HG03175 (cell line): ENCODE measurements around the gene TMEM126B.
"Not testable (repeated sequence)": the region's sequence is repeated elsewhere in the genome, so short reads cannot be mapped to it uniquely, and the experiment has no call there.

Experiments used
- ATAC-seq: cut with Tn5 transposase; IDR thresholded peaks from one replicate; pipeline ENCODE4 v1.9.1; 2021; ENCODE audit warnings: mild to moderate bottlenecking, moderate library complexity; ENCODE audit not compliant: unreplicated experiment

TMEM126B gene

DNA sequence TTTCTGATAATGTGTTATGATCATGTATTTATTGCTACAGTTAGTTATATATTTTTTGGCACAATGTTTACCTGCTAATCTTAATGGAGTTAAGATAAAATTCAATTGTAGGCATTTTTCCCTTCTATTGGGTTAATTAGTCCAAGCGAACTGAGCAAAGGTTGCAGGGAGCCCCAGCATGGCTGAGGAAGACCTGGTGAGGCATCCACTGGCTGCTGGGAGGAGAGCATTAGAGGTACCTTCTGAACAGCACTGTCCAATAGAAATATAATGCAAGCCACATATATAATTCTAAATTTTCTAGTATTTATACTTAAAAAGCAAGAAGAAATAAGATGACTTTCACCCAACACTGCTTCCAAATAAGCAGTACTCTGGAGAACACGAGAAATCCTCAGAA is 18.7 kb downstream of the TMEM126B start:
- peak; percentile 4 for ATAC-seq

DNA sequence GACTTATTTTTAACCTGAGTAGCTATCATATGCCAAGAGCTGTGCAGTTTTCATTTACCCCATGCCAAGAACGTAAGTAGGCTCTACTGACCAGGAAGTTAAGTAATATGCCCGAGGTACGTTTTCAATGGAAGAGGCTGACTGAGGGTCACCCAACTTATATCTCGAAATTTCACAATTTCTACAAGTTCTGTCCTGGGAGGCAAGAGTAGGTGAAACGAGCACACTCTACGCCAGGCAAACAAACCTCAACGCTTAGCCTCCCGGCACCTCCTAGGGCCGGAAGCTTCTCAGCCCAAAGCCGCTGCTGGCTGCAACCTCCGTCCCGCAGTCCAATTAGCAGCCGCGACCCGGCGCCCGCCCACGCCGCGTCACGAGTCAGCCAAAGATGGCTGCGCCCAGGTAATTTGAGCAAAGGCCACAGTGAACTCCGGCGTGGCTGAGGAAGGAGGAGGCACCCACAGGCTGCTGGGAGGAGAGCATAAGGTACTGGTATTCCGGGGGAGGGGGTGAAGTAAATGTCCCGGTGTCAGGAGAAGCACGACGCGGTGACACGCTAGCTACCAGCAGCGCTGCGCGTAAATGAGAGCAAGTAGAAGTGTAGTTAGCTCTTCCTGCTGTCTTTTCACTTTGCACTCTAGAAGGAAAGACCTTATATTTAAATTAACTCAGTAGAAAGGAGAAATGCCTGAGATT is 19.4 kb downstream of the TMEM126B start, which contains the start of gene TMEM126A:
TSS of gene TMEM126A (plus strand) at position 364 of the 696 bp plus-strand sequence. CDS start 2,289 bp downstream, outside the sequence.
- ATAC-seq = peak; percentile 100

DNA sequence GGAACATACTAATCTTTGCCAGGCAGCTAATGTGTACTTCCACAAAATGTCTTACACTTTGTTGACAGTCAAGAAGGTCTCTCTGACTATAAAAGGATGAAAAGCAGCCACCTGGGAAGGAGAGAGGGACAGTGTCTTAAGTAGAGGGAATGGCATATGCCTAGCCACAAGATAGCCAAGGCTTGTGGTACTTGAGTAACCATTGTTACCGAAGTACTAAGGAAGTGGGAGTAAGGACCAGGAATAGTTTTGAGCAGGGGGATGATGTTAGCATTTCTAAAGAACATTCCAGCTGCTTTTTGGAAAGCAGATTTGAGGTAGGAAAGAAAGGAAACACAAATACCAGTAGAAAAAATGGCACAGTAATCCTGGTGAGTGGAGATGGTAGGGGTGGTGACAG is 22.7 kb downstream of the TMEM126B start:
- no peak for ATAC-seq

DNA sequence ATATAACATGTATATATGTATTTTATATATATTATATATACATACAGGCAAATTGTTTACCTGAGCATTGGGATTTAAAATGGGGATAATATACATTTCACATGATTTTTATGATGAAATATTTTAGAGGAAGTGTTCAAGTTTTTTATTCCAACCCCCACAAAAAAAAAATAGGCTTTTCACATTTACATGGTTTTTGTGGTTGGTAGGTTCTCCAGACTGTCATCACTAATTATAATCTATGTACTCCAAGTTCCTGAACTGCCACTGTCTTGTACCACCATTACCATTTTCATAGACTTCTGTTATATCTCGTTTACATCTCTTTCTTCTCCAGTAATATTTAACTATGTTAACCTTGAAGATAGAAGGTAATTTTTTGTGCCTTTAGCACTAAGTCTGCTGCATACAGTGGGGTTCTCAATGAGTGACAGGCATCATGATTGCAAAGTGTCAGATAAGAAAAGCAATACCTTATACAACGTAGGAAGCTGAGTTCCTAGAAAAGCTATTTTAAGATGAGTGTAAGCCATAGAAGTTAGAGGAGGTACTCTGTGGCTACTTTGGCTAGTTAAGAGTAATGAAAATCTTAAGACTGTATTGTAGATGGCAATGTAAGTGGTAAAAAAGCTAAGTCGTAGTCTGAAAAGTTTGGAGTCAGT is 24.5 kb downstream of the TMEM126B start:
- ATAC-seq = no peak

DNA sequence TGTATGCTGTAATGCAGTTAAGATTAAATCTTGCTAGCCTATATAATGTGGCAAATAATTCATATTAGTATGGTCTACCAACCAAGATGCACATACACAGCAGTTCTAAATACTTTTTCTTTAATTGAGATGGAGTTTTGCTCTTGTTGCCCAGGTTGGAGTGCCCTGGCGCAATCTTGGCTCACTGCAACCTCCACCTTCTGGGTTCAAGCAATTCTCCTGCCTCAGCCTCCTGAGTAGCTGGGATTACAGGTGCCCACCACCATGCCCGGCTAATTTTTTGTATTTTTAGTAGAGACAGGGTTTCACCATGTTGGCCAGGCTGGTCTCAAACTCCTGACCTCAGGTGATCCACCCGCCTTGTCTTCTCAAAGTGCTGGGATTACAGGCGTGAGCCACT is 25.9 kb downstream of the TMEM126B start:
- ATAC-seq = not testable (repeated sequence)

DNA sequence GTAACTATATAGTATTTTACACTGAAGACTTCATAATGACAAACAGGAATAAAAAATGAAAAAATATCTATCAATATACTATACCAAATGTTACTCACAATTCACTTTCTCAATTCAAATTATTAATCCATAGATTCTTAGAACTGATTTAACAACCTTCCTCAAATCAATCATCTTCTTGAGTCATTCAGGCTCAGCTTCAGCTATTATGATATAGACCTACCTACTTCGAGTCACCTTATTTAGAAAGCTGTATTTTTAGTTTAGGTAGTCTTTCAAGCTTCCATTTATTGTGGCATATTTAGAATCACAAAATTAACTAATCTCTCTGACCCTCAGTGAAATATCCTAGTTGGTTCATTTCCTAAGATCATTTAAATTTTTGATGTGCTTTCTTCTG is 28.4 kb downstream of the TMEM126B start:
- ATAC-seq = no peak

DNA sequence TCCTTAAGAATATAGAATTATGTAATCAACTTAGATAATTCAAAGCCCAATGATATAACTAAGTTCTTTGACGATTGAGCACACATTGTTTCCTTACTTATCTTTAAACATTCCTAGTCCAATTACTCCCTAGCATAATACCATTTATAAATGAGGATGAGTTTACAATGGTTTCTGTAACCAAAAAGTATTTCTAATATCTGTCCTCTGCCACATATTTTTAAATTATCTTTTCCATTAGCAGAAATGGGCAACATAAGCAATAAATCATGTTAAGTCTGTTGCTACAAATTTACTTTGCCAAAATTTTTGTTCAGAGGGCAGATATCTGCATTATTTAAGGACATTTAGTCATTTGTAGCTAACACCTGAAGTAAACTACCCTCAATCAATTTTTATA is 29.8 kb downstream of the TMEM126B start:
- ATAC-seq = no peak

DNA sequence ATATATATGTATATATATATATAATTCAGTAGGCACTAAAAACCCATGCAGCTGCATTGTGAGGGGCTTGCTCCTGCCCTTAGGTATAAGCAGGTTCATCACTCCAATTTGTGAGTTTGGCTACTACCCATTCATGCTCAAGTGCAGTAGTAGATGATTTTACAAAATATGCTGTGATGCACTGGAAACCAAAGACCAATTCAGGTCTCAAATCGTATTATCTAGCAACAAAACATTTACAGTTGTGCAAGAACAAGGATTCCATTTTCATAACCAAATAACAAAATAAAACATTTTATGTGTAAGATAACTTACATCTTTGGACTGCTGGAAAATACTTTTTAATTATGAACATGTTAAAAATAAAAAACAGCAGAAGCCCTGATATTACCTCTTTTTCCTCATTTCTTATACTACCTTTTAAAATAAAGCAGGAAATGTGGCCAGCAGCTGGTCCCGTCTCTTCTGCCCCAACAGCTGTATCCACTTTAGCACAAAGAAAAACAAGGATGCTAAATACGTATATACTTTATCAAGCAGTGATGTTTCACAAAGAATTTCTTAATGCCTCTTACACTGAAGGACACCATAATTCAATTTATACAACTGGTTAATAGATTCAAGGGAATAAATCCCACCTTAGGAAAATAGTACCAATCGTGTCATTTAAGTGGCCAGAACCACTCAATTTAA is 33.7 kb downstream of the TMEM126B start:
- ATAC-seq = no peak

DNA sequence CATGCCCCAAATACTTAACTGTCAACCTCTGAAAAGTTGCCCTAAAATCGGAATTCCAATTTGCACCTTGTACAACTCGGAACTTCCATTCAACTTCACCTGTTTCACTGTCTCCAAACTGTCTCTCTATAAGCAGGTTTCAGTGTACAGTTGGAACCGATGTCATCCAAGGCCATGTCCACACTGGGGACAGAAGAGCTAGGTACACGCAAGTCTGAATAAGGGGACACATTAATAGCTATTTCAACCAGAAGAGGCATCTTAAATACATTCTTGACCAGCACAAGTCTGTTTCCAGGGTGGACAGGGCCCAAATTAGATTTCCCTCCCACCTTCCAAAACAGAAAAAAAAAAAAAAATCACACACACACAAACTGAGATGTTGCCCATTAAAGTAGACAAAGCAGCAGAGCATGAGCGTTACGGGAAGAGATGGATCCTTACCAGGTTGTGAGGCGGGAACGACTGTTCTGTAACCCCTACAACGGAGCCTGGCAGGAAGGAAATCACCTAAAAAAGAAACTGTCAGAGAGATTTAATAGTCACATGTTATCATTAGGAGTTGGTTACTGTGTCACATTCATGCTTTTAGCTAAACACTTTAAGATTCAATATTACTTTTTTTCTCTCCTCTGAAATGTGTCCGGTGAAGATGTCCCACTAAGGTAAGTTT is 34.8 kb downstream of the TMEM126B start:
- no peak for ATAC-seq

DNA sequence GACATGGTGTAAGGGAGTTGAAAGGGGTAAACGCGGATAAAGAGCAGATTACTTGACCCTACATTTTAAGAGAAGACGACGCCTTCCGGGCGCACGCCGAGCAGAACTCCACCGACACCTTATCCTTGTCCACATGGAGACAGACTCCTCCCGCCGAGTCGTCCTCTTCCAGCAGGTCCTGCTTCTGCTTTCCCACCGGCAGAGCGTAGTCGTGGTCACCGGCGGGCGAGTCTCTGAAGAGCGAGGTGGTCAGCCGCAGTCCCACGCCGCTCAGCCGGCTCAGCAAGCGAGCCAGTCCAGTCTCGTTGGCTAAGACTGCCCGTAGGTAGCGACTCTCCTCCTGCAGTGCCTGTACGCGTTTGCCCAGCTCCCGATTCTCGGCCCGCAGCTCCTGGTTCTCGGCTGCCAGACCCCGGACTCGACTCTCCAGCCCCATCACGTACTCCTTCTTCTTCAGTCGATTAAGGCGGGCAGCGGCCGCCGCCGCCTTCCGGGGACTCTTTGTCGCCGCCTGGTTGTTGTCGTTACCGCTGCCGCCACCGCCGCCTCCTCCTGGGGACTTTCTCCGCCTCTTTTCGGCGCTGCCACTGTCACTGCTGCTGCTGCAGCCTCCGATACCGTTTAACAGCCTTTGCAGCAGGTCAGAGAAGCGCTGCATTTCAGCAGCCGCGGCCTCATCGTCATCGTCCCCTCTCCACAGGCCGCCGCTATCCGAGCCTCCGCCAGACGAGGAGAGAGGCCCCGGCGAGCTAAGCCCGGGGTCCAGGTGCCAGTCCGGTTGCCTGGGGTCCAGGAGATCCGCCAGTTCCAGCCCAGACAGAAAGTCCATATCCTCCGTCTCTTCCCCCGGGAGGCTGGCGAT is 35.6 kb downstream of the TMEM126B start:
- peak; percentile 74 for ATAC-seq

DNA sequence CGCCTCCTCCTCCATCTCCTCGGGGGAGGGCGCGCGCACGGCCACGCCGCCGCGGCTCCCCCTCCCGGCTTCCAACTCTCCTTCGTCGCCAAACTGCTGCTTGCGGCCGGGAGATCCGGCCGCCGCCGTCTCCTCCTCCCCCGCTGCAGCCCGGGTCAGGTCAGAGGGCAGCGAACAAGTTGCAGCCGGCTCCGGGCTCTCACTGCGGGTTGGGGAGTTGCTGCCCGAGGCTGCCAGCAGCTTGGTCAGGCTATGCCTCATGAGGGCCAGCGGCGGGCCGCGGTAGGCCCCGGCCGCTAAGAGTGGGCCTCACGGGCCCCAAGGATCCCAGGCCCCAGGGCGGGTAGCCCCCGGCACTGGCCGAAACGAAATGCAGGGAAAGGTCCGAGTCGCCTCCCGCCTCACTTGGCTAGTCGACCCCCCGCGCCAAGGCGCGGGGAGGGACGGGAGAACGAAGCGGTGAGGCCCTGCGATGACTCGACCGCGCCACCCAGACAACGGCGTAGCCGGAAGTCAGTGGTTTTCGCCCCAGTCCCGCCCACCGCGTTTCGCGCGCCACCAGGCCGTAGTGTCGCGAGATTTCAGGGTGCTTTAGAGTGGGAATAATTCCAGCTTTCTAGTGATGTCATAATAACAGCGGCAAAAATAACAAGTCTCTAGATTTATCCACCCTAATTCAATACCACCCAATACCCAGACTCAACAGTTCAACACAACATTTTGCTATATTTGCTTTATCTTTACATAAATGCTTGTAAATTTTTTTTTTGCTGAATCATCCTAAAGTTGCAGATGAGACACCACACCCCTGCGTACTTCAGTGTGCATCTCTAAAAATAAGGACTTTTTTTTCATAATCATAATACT is 36.5 kb downstream of the TMEM126B start, which contains the start of gene CREBZF:
TSS of gene CREBZF (minus strand) at position 515 of the 867 bp plus-strand sequence. CDS start at position 261, 254 bp downstream.
- peak; percentile 88 for ATAC-seq

DNA sequence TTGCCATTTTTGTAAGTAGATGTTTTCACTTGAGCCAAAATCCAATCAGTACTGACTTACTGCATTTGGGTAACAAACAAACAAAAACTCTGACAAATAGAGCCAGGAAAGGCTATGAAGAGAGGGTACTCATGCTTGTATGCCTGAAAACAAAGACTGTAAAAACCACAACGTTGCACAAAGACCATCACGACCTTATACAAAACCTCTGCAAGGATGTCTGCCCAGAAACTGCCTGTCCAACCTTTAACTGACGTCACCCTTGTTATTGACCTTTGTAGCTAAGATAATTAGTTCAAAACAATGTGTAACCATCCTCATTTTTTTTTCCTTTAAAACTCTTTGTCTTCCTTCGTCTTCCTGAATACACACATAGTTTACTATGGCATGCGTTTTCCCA is 37.3 kb downstream of the TMEM126B start:
- ATAC-seq = no peak

DNA sequence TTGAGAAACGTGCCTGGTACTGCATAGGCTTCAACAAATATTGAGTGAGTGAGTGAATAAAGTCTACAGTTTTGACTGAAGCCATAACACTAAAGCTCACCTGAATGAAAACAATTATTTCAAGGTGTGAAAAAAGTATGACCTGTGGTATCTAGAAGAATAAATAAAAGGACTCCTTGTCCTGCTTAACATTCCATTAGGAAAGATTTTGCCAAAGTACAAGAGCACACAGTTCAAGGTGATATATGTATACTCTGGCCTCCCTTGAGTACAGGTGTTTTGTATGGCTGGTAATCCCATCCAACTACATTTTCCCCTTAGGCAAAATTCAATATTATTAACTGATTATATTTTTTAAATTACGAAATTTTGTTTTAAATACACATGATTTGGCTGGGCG is 38.3 kb downstream of the TMEM126B start:
- no peak for ATAC-seq

DNA sequence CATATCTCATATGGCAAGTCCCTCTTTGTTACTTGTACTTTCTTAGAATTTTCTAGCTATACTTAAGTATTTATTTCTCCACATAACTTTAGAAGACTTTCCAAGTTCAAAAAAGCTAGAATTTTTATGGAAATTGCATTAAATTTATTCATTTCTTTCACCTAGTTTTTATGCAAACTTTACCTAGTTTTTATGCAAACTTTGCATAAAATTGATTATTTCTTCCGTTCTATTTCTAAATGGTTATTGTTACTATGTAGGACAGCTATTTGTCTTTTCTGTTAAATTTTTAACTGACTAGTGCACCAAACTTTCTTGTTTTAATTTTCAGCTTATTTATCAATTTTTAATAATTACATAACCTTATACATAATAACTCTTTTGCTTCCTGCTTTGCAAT is 39.8 kb downstream of the TMEM126B start:
- no peak for ATAC-seq

DNA sequence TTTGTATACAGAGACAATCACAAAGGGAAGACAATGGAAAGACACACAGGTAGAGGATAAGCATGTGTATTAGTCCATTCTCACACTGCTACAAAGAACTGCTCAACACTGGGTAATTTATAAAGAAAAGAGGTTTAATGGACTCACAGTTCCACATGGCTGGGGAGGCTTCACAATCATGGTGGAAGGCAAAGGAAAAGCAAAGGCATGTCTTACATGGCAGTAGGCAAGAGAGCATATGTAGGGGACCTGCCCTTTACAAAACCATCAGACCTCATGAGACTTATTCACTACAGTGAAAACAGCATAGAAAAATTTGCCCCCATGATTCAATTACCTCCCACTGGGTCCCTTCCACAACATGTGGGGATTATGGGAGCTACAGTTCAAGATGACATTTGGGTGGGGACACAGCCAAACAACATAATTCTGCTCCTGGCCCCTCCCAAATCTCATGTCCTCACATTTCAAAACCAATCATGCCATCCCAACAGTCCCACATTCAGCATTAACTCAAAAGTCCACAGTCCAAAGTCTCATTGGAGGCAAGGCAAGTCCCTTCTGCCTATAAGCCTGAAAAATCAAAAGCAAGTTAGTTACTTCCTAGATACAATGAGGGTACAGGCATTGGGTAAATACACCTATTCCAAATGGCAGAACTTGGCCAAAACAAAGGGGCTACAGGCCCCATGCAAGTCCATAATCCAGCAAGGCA is 42.7 kb downstream of the TMEM126B start:
- ATAC-seq = not testable (repeated sequence)

DNA sequence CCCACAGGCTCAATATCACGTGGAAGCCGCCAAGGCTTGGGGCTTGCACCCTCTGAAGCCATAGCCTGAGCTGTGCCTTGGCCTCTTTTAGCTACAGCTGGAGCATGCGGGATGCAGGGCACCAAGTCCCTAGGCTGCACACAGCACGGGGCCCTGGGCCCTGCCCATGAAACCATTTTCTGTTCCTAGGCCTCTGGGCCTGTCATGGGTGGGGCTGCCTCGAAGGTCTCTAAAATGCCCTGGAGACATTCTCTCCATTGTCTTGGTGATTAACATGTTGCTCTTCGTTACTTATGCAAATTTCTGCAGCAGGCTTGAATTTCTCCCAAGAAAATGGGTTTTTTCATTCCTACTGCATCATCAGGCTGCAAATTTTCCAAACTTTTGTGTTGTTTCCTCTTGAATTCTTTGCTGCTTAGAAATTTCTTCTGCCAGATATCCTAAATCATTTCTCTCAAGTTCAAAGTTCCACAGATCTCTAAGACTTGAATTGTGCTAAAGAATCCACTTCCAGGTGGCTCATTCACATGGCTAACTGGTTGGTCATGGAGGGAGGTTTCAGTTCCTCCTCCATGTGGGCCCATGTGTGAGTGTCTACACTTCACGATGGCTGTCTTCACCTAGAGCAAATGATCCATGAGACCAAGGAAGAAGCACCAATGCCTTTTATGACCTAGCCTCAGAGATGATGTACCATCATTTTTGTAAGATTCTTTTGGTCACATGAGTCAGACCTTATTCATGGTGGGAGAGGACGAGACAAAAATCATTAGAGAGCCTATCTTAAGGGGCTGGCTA is 43.9 kb downstream of the TMEM126B start:
- ATAC-seq = no peak

DNA sequence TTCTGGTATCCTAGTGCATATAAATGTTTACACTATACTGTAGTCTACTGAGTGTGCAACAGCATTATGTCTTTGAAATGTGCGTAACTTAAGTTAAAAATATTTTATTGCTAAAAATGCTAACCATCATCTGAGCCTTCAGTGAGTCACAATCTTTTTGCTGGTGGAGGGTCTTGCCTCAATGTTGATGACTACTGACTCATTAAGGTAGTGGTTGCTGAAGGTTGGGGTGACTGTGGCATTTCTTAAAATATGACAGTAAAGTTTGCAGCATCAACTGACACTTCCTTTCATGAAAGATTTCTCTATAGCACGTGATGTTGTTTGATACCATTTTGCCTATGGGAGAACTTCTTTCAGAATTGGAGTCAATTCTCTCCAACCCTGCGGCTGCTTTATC is 45.0 kb downstream of the TMEM126B start:
- no peak for ATAC-seq

DNA sequence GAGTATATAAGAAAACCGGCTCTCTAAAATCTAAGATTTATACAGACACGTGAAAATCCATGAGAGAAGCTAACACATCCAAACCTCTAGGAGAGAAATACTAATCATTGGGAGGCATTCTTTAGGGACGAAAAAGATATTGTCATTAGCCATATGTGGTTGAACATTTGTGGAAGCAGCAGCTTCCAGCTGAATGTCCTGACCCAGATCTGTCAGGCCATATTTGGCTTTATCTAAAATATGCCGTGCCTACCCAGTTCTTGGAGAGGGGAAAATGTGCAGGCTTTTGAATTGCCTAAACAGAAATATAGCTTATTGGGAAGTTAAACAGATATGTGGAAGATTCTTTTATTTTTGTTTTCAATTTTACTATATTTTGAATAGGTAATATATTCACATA is 51.2 kb downstream of the TMEM126B start:
- no peak for ATAC-seq
